Measurements from ENCODE around the gene RBM17.
"Not testable (repeated sequence)": the region's sequence is repeated elsewhere in the genome, so short reads cannot be mapped to it uniquely, and the experiment has no call there.

RBM17 gene, protein sequence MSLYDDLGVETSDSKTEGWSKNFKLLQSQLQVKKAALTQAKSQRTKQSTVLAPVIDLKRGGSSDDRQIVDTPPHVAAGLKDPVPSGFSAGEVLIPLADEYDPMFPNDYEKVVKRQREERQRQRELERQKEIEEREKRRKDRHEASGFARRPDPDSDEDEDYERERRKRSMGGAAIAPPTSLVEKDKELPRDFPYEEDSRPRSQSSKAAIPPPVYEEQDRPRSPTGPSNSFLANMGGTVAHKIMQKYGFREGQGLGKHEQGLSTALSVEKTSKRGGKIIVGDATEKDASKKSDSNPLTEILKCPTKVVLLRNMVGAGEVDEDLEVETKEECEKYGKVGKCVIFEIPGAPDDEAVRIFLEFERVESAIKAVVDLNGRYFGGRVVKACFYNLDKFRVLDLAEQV

DNA sequence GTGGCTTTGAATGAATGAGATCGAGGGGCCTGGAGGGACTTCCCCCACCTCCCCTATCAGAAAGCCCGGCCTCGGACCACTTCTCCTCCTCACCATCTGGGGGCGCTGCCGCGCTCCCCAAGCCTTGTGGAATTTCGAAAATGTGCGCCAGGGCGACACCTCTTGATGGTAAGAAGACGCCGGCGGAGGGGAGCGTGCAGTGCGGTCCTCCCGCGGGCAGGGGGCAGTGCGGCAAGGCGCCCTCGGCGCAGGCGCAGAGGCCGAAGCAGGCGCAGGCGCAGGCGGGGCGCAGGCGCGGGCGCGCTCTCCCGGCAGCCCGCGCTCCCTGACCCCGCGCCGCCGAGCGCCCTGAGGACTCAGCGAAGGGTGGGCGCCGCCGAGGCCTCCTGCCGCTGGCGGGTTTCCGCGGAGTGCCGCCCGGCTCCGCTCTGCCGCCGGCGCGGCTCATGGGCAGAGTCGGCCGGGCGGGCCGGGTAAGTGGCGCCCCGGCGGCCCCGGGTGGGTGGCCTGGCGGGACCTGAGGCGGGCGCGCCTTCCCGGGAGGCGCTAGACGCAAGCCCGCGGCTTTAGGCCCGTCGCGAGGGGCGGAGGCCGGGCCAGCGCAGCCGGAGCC, at the start of gene RBM17:
Gene RBM17 (plus strand): TSS at position 314 of the 613 bp plus-strand sequence. CDS start 8,032 bp downstream, outside the sequence.
- DNase-seq (ENCODE audit: low read depth in 1 of 2, low spot score in 1 of 2) = peak; percentile 98

DNA sequence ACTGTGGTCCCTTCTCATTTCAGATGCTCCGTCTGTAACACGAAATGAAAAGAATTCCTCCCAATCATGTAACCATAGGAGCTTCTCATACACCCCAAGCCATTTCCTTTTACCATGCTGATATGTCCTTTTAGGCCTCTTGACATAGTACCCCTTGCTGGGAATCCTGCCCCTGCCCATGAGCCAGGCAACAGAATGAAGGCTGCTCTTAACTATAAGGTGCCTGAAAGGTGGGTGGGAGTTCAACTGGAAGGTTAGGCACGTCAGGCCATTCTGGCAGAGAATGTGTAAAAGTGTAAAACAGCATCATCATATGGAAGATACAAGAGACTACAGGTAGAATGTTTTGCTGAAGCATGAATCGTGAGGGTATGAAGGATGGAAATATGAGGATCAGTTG, 49.1 kb upstream of the RBM17 start:
- no peak for DNase-seq (ENCODE audit: low read depth in 1 of 2, low spot score in 1 of 2)

DNA sequence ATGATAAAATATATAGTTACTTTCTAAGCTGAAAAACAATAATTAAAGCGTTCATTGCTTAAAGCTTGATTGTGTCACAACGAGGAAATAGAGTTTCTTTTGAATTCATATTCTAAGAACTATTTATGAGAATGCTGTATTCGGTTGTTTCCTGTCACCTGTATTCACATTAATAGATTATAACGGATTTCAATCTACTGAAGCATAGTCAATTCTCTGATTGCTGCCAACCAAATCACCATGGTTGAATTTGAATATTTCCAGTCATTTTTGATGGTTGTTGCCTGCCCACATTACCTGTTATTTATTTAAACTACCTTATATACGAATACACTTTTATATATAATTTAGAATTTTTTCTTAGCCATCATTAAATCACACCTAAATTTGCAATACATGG, 48.6 kb upstream of the RBM17 start:
- no peak for DNase-seq (ENCODE audit: low read depth in 1 of 2, low spot score in 1 of 2)

- not testable (repeated sequence) for DNase-seq (ENCODE audit: low read depth in 1 of 2, low spot score in 1 of 2)
These were observed 45.5 kb upstream of the RBM17 start for GRCh38 chr10:6043377-6043776.

DNA sequence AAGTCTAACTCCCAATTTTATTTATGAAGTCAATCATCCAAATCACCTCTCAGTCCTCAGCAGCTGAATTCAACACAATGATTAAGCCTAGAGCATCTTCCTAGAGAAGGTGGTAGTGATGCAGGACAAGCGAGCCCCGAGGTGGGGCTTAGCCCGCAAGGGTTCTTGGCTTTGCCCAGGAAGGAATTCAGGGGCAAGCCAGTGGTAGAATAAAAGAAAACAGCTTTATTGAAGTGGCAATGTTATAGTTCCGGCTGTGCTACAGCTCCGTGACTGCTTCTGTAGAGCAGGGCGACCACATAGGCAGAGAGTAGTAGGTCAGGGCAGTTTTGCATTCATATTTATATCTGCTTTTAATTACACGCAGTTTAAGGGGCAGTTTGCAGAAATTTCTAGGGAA, 44.8 kb upstream of the RBM17 start:
- DNase-seq (ENCODE audit: low read depth in 1 of 2, low spot score in 1 of 2) = no peak

DNA sequence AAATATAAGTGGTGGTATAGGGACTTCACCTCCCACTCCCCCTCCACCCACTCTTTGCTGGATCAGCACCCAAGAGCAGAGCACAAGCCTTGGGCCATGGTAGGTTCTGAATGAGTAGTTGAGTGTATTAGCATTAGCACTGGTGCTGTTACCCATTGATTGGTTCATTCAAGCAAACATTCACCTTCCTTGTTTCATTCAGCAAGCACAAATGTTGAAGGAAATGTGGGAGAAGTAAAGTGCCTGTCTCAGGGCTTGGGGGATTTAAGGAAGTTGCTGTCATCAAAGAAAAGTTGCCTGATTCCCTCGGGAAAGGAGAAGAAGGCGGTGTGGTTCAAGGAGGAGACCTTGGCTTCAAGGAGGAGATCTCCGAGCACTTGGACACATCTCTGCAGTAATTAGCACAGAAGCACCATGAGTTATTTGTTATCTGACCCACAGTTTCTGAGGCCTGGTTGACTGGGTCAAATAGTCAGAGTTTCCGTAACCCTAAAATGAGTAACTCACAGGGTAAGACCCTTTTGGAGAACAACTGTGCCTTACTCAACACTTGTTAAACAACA, 44.0 kb upstream of the RBM17 start:
- DNase-seq (ENCODE audit: low read depth in 1 of 2, low spot score in 1 of 2) = no peak

- DNase-seq (ENCODE audit: low read depth in 1 of 2, low spot score in 1 of 2) = no peak
These were observed 43.5 kb upstream of the RBM17 start for GRCh38 chr10:6045314-6045848.

DNA sequence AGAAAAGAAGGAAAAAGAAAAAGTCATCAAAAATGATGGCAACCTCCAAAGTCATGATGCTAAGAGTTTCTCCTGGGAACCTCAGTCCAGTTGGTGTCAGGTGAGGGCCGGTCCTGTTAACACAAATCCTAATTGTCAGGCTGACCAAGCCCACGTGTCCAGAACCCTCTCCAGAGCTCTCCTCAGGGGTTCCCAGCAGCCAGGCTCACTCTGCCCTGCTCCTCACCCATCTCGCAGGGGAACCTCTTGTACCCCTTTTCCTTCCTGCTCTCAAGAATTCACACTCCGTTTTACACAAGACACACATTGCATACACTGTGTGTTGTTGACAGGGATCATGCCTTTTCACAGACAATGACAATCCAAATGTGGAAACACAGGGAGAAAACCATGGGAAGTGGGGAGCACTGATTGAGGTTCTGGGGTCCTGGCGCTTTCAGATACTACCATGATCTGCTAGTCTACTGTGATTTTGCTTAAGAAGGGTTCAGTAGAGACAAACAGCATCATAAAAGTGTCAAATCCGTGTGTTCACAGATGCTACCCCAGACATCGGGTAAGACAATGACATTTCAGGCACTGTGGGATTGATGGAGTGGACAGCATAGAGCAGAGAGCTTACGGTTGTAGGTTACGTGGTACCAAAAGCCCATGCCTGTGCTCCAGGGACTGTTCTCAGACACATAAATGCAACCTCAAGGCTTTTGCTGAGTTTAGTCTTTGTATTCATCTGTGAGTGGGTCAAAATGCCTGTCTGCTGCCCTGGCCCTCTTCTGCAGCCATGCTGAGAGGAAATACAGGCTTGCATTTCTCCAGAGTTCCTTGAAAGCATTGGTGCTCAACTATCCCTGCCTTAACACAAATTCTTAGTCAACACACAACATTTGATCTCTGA, 42.7 kb upstream of the RBM17 start:
- DNase-seq (ENCODE audit: low read depth in 1 of 2, low spot score in 1 of 2) = no peak

GRCh38 chr10:6046773-6047611, 41.8 kb upstream of the RBM17 start:
- no peak for DNase-seq (ENCODE audit: low read depth in 1 of 2, low spot score in 1 of 2)

- DNase-seq (ENCODE audit: low read depth in 1 of 2, low spot score in 1 of 2) = no peak
These were observed 41.0 kb upstream of the RBM17 start for GRCh38 chr10:6047847-6048246.

DNA sequence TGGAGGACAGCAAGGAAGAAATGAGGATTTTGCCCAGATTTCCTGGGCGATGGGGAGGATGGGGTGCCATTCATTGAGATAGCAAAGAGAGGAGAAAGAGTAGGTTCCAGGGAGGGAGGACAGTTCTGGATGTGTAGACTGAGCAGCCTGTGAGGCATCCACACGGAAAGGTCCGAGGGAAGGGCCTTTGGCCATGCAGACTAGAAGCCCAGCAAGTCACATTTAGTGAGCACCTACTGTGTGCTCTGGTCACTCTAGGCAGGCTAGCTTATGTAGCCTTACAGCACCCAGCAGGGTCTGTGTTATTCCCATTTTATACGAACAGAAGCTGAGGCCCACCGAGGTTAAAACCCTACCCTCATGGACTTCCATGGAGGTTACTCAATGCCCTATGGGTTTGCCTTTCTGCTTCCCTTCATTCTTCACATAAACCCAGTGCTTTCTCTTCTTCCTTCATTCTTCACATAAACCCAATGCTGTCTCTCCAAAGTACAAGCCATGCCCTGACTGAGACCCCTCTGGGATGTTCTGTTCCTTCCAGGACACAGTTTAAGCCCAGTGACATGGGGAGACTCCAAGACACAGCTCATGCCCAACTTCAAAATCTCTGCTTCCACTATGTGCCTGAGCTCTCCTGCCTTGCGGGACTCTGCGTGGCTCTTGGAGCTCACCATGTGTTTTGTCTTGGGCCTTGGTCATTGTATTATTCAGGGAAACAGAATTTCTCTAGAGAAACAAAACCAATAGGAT, 40.4 kb upstream of the RBM17 start:
- no peak for DNase-seq (ENCODE audit: low read depth in 1 of 2, low spot score in 1 of 2)

DNA sequence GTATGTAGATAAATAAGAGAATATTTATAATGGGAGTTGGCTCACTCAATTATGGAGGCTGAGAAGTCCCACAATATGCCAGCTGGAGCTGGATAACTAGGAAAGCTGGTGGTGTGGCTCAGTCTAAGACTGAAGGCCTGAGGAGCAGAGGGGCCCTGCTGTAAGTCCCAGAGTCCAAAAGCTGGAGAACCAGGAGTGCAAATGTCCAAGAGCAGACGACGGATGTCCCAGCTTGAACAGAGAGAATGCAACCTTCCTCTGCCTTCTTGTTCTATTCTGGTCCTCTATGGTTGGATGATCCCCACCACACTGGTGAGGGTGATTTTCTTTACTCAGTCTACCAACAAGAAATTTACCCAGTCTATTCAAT, 39.8 kb upstream of the RBM17 start:
- DNase-seq (ENCODE audit: low read depth in 1 of 2, low spot score in 1 of 2) = no peak

DNA sequence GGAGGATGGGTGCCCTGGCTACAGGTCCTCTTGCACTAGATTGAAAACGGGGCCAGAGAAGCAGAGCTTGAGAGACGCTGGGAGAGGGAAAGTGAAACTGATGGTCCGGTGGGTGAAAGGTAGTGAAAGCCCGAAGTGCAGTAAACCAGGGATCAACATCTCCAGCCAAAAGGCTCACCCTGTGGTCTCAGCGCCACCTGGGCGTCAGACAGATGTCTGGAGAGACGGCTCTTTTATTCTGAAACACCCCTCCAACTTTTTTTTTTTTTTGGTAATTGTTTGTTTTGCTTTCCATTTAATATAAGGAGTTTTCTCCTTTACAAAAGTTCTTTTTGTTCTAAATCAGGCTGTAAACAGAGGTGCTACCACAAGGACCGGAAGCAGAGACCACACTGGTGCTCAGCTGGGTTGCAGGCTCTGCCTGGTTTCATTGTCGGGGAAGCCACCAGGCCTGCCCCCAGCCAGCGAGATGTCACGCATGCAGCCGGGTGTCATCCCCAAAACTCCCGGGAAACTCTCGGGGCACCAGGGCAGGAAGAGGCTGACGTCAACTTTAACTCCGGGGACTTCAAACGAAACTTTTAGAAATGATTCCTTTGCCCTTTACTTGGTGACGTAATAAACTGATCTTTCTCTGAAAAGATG, 37.9 kb upstream of the RBM17 start:
- DNase-seq (ENCODE audit: low read depth in 1 of 2, low spot score in 1 of 2) = peak; percentile 76 to 84

GRCh38 chr10:6052247-6053221, 36.3 kb upstream of the RBM17 start:
- DNase-seq (ENCODE audit: low read depth in 1 of 2, low spot score in 1 of 2) = peak; percentile 58 to 64

DNA sequence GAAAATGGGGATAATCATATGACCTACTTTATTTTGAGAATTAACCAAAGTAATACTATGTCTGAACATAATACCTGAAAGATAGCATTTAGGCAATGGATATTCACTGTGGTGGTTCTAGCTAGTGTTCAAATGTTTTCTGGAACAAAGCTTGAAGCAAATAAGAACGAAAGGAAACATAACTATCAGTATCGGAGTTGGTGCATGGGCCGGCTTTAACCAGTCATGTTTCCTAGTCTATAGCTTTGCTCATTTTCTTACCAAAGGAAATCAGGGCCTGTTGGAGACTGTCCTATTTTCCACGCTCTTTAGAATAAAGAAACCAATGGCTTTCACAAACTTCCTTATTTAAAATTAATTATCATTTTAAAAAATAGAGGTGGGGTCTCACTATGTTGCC, 35.5 kb upstream of the RBM17 start:
- no peak for DNase-seq (ENCODE audit: low read depth in 1 of 2, low spot score in 1 of 2)

GRCh38 chr10:6053816-6054631, 34.8 kb upstream of the RBM17 start:
- no peak for DNase-seq (ENCODE audit: low read depth in 1 of 2, low spot score in 1 of 2)

DNA sequence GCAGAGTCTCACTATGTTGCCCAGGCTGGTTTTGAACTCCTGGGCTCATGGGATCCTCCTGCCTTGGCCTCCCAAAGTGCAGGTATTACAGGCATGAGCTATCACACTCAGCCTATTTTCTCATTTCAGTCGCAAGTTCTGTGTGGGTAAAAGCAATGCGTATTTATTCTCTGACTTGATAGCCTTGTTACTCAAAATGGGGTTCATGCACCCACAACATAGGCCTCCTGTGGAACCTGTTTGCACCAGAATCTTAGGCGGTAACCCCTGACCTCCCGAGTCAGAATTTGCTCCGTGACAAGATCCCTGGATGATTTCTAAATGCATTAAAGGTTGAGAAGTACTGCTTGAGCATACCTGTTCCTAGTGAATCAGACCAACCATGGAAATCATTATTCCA, 34.0 kb upstream of the RBM17 start:
- no peak for DNase-seq (ENCODE audit: low read depth in 1 of 2, low spot score in 1 of 2)

All from stimulated activated CD4-positive, alpha-beta T cell treated with anti-CD3 and anti-CD28 coated beads, Interleukin-15, amount 100 ng/mL, for 1 hour (primary cell).